IPS-18c (cell line): ENCODE data around the gene AURKB.
"Not testable (repeated sequence)": the region's sequence is repeated elsewhere in the genome, so short reads cannot be mapped to it uniquely, and the experiment has no call there.

ENCODE experiments used
- H3K4me3 ChIP-seq: 2 replicates; pipeline ENCODE4 v1.7.0; 2013; ENCODE audit warnings: low read depth, mild to moderate bottlenecking, low read length, moderate library complexity; ENCODE audit not compliant: insufficient read depth
- H3K9me3 ChIP-seq: one replicate; pipeline ENCODE4 v1.6.1; 2013; ENCODE audit warnings: mild to moderate bottlenecking, low read length, moderate library complexity; ENCODE audit not compliant: control insufficient read depth, insufficient read depth

Gene AURKB

GRCh38 chr17:8173871-8174322 lies 36.5 kb downstream of the AURKB start:
- peak overlapping the region; percentile 38 for H3K4me3 ChIP-seq
- no peaks in the 10 kb centered on the region for H3K9me3 ChIP-seq

- Histone ChIP-seq H3K4me3 (peak overlapping the region; percentile 38; the same call in 1 of the 2 replicates), H3K9me3 (no peaks in the 10 kb centered on the region)
Observed at GRCh38 chr17:8173056-8173870, 37.1 kb downstream of the AURKB start.

GRCh38 chr17:8170186-8170585 lies 40.2 kb downstream of the AURKB start:
- H3K4me3 ChIP-seq, H3K9me3 ChIP-seq: not testable (repeated sequence)

GRCh38 chr17:8167526-8167925 lies 42.8 kb downstream of the AURKB start:
- no peaks in the 10 kb centered on the region for H3K9me3 ChIP-seq
- no peak overlapping the region for H3K4me3 ChIP-seq

GRCh38 chr17:8166731-8167130 lies 43.6 kb downstream of the AURKB start:
- H3K9me3 ChIP-seq: no peaks in the 10 kb centered on the region
- no peak overlapping the region for H3K4me3 ChIP-seq

GRCh38 chr17:8164815-8165131 lies 45.6 kb downstream of the AURKB start:
- H3K9me3 ChIP-seq: no peaks in the 10 kb centered on the region
- H3K4me3 ChIP-seq: no peak overlapping the region

GRCh38 chr17:8163978-8164814 lies 46.2 kb downstream of the AURKB start:
- peak overlapping the region; percentile 36 for H3K4me3 ChIP-seq

GRCh38 chr17:8162997-8163977 lies 47.1 kb downstream of the AURKB start:
- H3K9me3 ChIP-seq: no peaks in the 10 kb centered on the region
- H3K4me3 ChIP-seq: peak overlapping the region; percentile 95

More at GRCh38 chr17:8163978-8164814, 46.2 kb downstream of the AURKB start:
- H3K9me3 ChIP-seq: no peaks in the 10 kb centered on the region

GRCh38 chr17:8162233-8162996 lies 48.0 kb downstream of the AURKB start, which contains the start of gene VAMP2:
VAMP2 (minus strand) TSS chr17:8162948; CDS start chr17:8162879, 69 bp downstream.
- Histone ChIP-seq H3K4me3 (peak within 1 kb of the TSS; percentile 95), H3K9me3 (no peaks in the 10 kb centered on the region)

GRCh38 chr17:8161289-8162232 lies 48.8 kb downstream of the AURKB start:
- Histone ChIP-seq H3K4me3 (peak overlapping the region; percentile 95), H3K9me3 (no peaks in the 10 kb centered on the region)

GRCh38 chr17:8160741-8161221 lies 49.6 kb downstream of the AURKB start:
- H3K4me3 ChIP-seq: no peak overlapping the region

GRCh38 chr17:8160224-8160577 lies 50.2 kb downstream of the AURKB start:
- Histone ChIP-seq H3K4me3 (no peak overlapping the region), H3K9me3 (no peaks in the 10 kb centered on the region)

More at GRCh38 chr17:8160741-8161221, 49.6 kb downstream of the AURKB start:
- H3K9me3 ChIP-seq: no peaks in the 10 kb centered on the region

- H3K4me3 ChIP-seq: no peak overlapping the region
- H3K9me3 ChIP-seq: no peaks in the 10 kb centered on the region
Observed at GRCh38 chr17:8159459-8160223, 50.7 kb downstream of the AURKB start.

GRCh38 chr17:8159032-8159400 lies 51.4 kb downstream of the AURKB start:
- no peaks in the 10 kb centered on the region for H3K9me3 ChIP-seq

More at GRCh38 chr17:8159032-8159400, 51.4 kb downstream of the AURKB start:
- H3K4me3 ChIP-seq: no peak overlapping the region
